ENCODE data around the gene SERINC3. TPM values are rescaled to one million over a fixed set of nuclear protein-coding genes. Genes with fewer than 3 reads are reported as not detected.
A peak's percentile ranks its signal among the peaks of the same experiment; 100 is the strongest.
"Not testable (repeated sequence)": the region's sequence is repeated elsewhere in the genome, so short reads cannot be mapped to it uniquely, and the experiment has no call there.

SERINC3 gene
- total RNA-seq, 3 donors from 2014 or later: 103 to 128 (median 110) TPM

- intact Hi-C loops (cut with DNase I, micrococcal nuclease): no loop called here
- ATAC-seq (no peak), DNase-seq (no peak)
- H3K9me3 ChIP-seq: no peaks in the 10 kb centered on the region
- no peak overlapping the region for H3K4me3 ChIP-seq
- H3K4me1 ChIP-seq (ENCODE audit: low read depth): peaks cover 3% of the 10 kb centered on the region
- TF ChIP-seq CTCF (IDR thresholded peaks at IDR 0.05): no peak
- no peaks in the 10 kb centered on the region for H3K36me3 ChIP-seq (ENCODE audit: low read depth)
These were observed 40.0 kb upstream of the SERINC3 start for GRCh38 chr20:44561876-44562275.

GRCh38 chr20:44560818-44561217 lies 38.9 kb upstream of the SERINC3 start:
- H3K9me3 ChIP-seq; intact Hi-C loops (cut with DNase I, micrococcal nuclease); H3K4me3 ChIP-seq; DNase-seq; ATAC-seq; H3K4me1 ChIP-seq (ENCODE audit: low read depth); H3K36me3 ChIP-seq (ENCODE audit: low read depth): not testable (repeated sequence)

- no peaks in the 10 kb centered on the region for H3K9me3 ChIP-seq
- no peak for ATAC-seq
- intact Hi-C loops (cut with DNase I, micrococcal nuclease): no loop called here
- DNase-seq: no peak
- no peaks in the 10 kb centered on the region for H3K4me1 ChIP-seq (ENCODE audit: low read depth)
- H3K4me3 ChIP-seq: no peak overlapping the region
- no peak for TF ChIP-seq CTCF (IDR thresholded peaks at IDR 0.05)
- no peaks in the 10 kb centered on the region for H3K36me3 ChIP-seq (ENCODE audit: low read depth)
These were observed 38.4 kb upstream of the SERINC3 start for GRCh38 chr20:44560229-44560628.

GRCh38 chr20:44559302-44559701 lies 37.4 kb upstream of the SERINC3 start:
- DNase-seq (no peak), ATAC-seq (no peak)
- no peak for TF ChIP-seq CTCF (IDR thresholded peaks at IDR 0.05)
- Histone ChIP-seq H3K4me3 (no peak overlapping the region), H3K9me3 (no peaks in the 10 kb centered on the region), H3K4me1 (ENCODE audit: low read depth) (no peaks in the 10 kb centered on the region), H3K36me3 (ENCODE audit: low read depth) (no peaks in the 10 kb centered on the region)
- intact Hi-C loops (cut with DNase I, micrococcal nuclease): no loop called here

GRCh38 chr20:44552950-44553908 lies 31.4 kb upstream of the SERINC3 start:
- H3K36me3 ChIP-seq (ENCODE audit: low read depth): no peaks in the 10 kb centered on the region
- ATAC-seq (peak; percentile 29), DNase-seq (no peak)
- intact Hi-C loops (cut with DNase I, micrococcal nuclease): no loop called here
- no peaks in the 10 kb centered on the region for H3K9me3 ChIP-seq
- no peak overlapping the region for H3K4me3 ChIP-seq
- H3K4me1 ChIP-seq (ENCODE audit: low read depth): no peaks in the 10 kb centered on the region
- TF ChIP-seq CTCF (IDR thresholded peaks at IDR 0.05): no peak

- no peak for TF ChIP-seq CTCF (IDR thresholded peaks at IDR 0.05)
- Histone ChIP-seq H3K9me3 (no peaks in the 10 kb centered on the region), H3K4me1 (ENCODE audit: low read depth) (no peaks in the 10 kb centered on the region), H3K36me3 (ENCODE audit: low read depth) (no peaks in the 10 kb centered on the region), H3K4me3 (no peak overlapping the region)
- no peak for ATAC-seq
- no peak for DNase-seq
- intact Hi-C loops (cut with DNase I, micrococcal nuclease): no loop called here
These were observed 30.7 kb upstream of the SERINC3 start for GRCh38 chr20:44552568-44552949.

Data from mucosa of descending colon (tissue), 3 donors.